Right lobe of liver (tissue), 4 donors: ENCODE results near the gene TMEM255A.

Experiments
- POLR2A ChIP-seq: fragments of 450-650 bp; IDR thresholded peaks from one replicate; pipeline ENCODE4 v1.6.1; 2017; ENCODE audit warnings: antibody characterized with exemption, mild to moderate bottlenecking
- TF ChIP-seq, protein P1 (sequence below), 4 donors: fragments of 200-600 bp in 3 of 4; fragments of 450-650 bp in 1 of 4; IDR thresholded peaks; one replicate each; pipeline versions ENCODE4 v1.5.1 to v1.8.0; 2016 to 2022; ENCODE audit warnings: antibody characterized with exemption in 4 of 4, mild to moderate bottlenecking in 2 of 4
- donor health status: DM: no; HTN: no; CAD: no.
- donor health status: DM: no; HTN: no; CAD: no.
- donor health status: DM: no; HTN: yes; CAD: no.

DNA sequence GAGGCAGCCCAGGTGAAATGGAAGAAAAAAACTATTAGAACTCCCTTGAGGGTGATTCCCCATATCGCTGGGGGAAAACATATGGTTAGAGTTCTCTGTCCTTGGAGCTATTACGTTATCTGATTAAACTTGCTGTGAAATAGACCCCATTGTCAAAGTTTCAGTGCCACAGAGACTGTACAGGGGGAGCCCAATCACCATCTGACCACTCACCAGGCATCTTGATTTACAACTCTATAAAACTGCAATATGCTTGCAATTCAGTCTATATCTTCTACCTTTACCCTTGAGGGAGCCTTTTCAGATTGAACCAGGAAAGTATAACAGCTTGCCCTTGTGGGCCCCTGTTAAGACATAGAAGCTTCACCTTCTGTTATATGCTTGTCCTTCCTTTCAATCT lies 18.2 kb downstream of the TMEM255A start:
- TF ChIP-seq, protein P1, sequence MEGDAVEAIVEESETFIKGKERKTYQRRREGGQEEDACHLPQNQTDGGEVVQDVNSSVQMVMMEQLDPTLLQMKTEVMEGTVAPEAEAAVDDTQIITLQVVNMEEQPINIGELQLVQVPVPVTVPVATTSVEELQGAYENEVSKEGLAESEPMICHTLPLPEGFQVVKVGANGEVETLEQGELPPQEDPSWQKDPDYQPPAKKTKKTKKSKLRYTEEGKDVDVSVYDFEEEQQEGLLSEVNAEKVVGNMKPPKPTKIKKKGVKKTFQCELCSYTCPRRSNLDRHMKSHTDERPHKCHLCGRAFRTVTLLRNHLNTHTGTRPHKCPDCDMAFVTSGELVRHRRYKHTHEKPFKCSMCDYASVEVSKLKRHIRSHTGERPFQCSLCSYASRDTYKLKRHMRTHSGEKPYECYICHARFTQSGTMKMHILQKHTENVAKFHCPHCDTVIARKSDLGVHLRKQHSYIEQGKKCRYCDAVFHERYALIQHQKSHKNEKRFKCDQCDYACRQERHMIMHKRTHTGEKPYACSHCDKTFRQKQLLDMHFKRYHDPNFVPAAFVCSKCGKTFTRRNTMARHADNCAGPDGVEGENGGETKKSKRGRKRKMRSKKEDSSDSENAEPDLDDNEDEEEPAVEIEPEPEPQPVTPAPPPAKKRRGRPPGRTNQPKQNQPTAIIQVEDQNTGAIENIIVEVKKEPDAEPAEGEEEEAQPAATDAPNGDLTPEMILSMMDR (IDR thresholded peaks at IDR 0.05) = no peak
- no peak for TF ChIP-seq POLR2A
